ENCODE measurements around the gene MORN1.

- TF ChIP-seq CTCF (conservative IDR thresholded peaks at IDR 0.05; ENCODE audit: low read depth, low read length) (no peak), RFX5 (IDR thresholded peaks at IDR 0.05; ENCODE audit: low read depth, low read length) (no peak), POLR2A (IDR thresholded peaks at IDR 0.05; ENCODE audit: low read depth, low read length) (no peak), SMC3 (IDR thresholded peaks at IDR 0.05; ENCODE audit: low read depth, low read length) (no peak), MAZ (IDR thresholded peaks at IDR 0.05; ENCODE audit: borderline replicate concordance, low read depth, low read length) (0 out of 2 replicates have a peak, but pooled peaks have one; percentile 51), USF2 (IDR thresholded peaks at IDR 0.05; ENCODE audit: low read depth, low read length) (no peak), MAFK (IDR thresholded peaks at IDR 0.05; ENCODE audit: low read depth, low read length) (no peak), ELK1 (IDR thresholded peaks at IDR 0.05; ENCODE audit: borderline replicate concordance, low read depth, low read length) (no peak)
These were observed 77.0 kb downstream of the MORN1 start for GRCh38 chr1:2314273-2314802.

All from IMR-90 (cell line).